COLO668 (cell line): ENCODE measurements around the gene TCF3.
"Not testable (repeated sequence)": the region's sequence is repeated elsewhere in the genome, so short reads cannot be mapped to it uniquely, and the experiment has no call there.

Source experiments
- DNase-seq: peaks from one replicate; lab custom pipeline; 2025; ENCODE audit not compliant: unreplicated experiment; lab: John Stamatoyannopoulos, UW

The TCF3 gene

DNA sequence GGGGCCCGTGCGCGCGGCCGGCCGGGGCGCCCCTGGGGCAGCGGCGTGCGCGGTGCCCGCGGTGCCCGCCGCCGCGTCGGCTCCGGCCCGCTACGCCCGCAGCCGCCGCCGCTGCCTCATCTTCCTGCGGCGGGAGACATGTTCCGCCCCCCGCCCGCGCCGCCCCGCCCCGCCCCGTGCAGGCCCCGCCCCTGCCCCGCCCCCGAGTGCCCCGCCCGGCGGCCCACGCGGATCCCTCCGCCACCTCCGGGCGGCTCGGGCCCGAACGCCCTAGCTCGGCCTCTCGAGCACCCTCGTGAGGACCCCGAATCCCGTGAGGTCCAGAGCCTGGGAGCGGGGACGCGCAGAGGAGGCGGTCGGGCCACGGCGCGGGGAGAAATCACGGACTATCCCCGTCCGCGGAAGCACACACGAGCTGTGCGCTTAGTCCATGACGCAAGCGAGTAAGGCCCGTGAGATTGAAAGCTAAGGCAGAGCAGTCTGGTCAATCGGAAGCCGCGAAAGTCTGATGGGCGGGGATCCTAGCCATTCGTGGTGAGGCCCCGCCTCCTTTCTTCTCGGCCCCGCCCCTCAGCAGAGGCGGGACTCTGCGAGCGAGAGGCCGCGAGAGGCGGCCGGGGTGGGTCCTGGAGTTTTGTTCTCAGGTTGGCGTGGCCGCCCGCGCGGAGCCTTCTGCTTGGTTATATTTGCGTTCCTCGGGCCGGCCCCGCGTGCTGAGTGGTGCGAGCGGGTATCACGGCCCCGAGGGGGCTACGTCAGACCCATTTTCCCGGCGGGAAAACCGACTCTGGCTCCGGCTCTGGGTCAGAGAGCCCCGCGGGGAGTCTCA is at the start of gene TCF3:
Gene TCF3, minus strand, starts transcription at position 145 of the 829 bp plus-strand sequence. CDS start 2,367 bp downstream, outside the sequence.
- DNase-seq = peak; percentile 99

DNA sequence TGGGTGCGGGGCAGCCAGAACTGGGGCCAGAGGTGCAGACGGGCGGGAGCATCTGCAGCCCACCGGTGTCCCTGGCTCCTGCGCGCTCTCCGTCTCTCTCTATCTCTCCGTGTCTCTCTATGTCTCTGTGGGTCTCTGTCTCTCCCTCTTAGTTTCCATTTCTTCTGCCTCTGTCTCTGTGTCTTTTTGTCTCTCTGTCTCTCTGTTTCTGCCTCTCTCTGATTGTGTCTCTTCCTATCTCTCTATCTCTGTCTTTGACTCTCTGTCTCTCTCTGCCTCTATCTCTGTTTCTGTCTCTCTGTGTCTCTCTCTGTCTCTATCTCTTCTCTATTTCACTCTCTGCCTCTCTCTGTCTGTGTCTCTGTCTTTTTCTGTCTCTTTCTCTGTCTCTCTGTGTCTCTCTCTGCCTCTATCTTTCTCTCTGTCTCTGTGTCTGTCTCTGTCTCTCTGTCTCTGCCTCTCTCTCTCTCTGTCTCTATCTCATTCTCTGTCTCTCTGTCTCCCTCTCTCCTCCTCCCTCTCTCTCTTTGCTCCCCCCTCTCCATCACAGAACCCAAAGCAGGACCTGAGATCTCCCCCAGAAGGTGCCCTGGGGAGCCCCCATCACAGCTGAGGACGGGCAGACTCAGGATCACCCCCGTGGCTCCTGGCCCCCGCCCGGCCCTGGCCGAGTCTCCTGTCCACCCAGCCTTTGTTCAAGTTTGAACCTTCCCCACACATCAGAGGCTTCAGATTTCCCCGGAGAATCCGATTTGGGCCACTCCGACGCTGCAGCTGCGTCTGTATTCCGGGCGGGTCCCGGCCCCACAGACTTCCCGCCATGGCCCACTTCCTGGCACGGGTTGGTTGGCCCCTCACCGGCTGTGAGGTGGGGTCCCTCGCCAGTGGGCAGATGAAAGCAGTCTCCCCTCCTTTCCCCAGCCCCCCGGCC is 48.6 kb upstream of the TCF3 start:
- DNase-seq = no peak

DNA sequence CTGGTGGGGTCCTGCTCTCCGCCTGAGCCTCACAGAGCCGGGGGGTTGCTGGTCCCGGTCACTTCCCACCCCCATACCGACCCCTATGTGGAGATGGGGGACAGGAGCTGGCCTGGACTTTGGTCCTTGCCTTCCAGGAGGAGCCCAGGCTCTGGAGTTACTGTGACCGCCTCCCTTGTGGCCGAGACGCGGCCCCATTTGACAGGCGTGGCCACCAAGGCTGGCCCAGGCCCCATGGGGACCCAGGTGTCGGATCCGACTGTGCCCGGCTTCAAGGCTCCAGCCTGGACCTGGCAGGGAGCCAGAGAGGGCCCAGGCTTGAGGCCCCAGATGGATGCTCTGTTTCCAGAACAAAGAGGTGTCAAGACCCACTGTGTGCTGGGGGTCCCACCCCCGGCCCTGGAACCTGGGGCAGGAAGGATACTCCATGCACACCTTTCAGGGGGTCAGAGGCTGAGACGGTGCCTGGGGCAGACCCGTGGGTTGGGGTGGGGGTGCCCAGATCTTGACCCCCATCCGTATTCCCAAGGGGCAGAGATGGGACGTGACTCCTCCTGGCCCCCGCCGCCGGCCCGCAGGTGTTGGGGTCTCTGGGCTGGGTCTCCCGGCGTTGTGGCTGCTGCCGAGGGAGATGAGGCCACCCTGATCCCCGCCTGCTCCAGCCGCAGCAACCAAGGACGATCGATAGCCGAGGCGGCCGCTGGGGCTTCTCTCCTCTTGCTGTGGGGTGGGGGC is 47.8 kb upstream of the TCF3 start:
- DNase-seq = peak; percentile 6

DNA sequence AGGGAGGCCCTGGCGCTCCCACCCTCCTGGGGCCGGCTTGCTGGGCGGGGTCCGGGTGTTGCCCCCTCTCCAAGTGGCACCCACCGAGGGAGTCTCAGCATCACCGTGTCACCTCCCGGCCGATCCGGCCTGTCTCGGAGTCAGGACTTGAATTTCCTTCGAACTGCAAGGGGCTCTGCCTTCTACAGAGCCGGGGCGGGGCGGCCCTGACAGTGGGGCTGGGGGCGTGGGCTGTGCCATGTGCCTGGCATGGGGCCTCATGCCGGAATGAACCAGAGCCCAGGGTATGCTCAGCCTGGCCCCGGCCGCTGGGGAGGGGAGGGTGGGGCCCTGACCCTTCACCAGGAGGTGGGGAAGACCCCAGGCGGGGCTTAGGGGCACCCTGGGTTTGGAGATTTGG is 47.0 kb upstream of the TCF3 start:
- DNase-seq = no peak

DNA sequence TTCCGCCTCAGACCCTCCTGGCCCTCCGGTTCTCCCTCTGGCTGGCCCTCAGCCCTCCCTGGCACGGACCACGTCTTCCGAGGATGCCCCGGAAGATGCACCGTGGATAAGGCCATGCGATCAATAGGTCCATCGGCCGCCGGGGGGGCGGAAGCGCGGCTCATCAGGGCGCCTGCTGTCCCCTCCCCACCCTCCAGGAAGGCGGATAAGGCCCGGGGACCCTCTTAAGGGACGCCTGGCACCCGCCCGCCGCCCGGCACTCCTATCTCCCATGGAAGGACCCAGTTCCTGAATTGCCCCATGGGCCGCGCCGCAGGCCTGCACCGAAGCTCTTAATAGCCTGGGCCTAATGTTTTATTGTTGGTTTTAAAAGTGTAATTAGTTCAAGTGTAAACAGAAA is 46.2 kb upstream of the TCF3 start:
- DNase-seq = no peak

DNA sequence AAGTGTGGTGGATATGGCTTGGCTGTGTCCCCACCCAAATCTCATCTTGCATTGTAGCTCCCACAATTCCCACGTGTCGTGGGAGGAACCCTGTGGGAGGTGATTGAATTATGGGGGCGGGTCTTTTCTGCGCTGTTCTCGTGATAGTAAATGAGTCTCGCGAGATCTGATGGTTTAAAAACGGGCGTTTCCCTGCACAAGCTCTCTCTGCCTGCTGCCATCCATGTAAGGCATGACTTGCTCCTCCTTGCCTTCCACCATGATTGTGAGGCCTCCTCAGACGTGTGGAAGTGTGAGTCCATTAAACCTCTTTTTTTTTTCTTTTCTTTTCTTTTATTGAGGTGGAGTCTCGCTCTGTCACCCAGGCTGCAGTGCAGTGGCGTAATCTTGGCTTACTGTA is 43.1 kb upstream of the TCF3 start:
- not testable (repeated sequence) for DNase-seq

DNA sequence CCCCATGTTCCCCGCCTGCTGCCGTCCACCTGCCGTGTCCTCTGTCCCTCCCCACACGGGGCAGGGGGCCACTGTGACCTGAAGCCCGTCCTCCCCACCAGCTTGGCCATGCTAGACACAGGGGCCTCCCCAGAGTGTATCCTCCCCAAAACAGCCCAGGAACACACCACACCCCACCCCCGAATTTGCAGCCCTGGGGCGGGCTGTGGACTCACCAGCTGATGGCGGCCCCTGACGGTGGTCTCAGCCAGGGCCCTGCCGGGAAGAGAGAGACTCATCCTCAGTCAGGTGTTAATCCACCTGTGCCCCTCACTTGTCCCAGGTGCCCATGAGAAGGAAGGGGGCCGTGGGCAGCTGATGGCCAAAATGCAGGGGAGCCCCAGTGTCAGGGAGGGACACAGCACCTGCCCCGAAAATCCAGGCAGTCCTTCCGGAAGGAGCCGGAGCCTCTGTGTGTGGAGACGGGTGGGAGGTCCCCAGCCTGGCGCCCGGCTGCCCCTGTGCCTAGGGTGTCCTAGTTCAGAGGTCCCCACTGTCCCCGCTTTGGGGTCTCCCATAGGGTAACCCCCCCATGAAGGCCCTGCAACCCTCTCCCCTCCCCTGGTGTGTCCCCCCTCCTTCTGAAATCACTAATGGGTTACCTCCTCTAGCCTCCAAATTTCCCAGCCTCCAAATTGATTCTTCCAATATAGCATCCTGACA is 39.3 kb upstream of the TCF3 start:
- DNase-seq = no peak

DNA sequence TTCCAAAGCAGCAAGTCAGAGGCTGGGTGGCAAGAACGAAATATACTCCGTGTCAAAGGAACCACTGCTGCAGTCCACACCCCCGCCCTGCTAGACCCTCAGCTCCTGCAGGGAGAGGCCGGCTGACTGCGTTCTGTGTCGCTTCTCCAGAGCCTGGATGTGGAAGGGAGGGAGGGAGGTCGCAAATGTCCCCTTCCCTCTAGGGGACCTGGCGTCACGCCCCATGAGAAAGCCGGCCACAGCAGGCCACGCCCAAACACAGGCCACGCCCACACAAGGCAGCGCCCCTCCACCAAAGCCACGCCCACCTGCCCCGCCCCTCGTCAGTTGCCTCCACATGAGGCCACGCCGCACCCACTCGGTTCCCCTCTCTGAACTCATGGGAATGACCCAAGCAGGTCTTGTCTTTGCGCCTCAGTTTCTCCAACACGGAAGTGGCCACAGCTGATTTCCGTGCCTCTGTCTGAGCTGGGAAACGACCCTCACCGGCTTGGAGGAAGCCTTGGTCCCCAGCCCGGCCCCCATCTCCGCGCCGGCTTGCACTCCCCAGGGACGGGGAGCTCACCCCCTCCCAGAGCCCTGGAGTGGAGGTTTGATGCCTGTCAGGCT is 38.4 kb upstream of the TCF3 start:
- peak; percentile 45 for DNase-seq

DNA sequence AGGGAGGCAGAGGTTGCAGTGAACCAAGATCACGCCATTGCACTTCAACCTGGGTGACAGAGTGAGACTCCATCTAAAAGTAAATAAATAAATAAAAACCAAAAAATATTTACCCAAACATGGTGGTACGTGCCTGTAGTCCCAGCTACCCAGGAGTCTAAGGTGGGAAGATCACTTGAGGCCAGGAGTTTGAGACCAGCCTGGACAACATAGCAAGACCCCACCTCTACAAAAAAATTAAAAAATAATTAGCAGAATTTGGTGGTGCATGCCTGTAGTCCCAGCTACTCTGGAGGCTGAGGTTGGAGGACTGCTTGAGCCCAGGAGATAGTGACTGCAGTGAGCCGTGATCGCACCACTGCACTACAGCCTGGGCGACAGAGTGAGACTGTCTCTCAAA is 33.4 kb upstream of the TCF3 start:
- DNase-seq = not testable (repeated sequence)

DNA sequence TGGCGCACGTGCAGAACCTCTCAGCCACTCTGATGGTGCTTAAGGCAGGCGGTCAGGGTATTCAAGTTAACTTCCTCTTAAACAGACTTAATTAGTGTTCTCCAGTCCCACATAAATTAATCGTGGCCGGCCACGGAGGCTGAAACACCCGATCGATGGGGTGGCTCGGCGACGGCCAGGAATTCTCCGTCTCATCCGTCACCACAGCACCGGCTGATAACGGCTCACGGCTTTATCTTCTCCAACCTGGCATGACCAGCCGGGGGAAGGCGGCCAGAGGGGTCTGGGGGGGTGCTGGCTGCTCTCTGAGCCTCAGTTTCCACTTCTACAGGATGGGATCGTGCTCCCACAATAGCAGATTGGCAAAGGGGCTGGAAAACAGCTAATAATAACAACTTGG is 32.6 kb upstream of the TCF3 start:
- DNase-seq = no peak

DNA sequence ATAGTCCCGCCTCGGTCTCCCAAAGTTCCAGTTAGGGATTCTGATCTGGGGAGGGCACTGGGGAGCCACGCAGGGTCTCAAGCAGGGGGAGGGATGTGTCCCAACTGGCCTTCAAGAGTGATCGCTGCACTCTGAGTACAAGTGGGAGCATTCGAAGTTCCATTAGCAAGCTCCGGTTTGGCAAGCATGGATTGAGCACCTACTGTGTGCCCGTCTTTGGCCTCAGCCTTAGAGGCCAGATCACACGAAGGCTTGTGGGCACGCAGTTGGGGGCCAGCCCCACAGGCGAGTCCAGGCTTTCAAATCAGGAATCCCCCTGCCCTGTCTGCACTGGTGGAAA is 32.1 kb upstream of the TCF3 start:
- no peak for DNase-seq

DNA sequence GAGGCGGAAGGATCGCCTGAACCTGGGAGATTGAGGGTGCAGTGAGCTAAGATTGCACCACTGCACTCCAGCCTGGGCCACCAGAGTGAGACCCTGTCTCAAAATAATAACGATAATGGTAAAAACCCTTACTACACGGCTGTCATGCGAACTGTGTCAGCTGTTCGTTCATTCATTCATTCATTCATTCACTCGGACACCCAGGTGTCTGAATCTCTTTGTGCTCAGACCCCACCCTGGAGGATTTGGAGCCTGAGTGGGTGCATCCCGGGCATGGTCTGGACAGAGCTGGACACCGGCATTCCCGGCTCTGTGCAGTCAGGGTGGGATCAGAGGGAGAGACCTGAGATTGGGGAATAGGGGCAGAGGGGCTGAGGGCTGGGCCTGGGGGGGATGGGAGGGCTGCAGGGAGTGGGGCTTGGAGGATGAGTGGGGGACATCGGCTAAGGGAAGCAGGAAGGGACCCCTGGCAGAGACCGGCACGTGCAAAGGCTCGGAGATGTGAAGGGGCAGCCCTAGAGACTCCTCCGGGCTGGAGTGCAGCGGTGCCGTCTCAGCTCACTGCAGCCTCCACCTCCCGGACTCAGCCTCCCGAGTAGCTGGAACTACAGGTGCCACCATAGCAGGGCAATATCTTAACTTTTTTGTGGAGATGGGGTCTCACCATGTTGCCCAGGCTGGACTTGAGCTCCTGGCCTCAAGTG is 31.6 kb upstream of the TCF3 start:
- no peak for DNase-seq

DNA sequence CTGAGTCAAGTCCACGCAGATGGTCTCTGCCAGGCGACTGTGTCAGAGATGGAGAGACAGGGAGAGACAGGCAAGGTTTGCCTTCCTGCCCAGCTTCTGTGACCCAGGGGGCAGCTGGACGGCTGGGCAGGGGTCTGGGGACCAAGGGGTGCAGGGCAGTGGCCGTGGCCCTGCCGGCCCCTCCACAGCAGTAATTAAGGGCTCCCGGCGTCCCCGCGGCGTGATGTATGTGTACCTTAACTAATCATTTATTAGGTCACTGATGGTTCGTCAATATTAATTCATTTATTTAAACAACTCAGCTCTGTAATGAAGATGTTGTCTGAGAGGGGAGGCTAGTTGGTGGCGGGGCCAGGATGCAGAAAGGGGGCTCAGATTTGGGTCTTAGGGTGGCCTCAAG is 28.6 kb upstream of the TCF3 start:
- no peak for DNase-seq

DNA sequence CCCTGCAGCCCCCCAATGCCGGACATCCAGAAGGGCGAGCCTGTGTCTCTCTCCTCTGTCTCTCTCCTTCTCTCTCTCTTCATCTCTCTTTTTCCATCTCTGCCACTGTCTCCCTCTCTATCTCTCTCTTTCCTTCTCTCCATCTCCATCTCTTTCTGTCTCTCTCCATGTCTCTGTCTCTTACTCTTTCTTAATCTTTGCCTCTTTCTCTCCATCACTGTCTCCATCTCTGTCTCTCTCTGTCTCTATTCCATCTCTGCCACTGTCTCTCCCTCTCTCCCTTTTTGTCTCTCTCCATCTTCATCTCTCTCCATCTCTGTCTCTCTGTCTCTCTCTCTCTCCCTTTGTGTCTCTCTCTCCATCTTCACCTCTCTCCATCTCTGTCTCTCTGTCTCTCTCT is 25.7 kb upstream of the TCF3 start:
- no peak for DNase-seq

DNA sequence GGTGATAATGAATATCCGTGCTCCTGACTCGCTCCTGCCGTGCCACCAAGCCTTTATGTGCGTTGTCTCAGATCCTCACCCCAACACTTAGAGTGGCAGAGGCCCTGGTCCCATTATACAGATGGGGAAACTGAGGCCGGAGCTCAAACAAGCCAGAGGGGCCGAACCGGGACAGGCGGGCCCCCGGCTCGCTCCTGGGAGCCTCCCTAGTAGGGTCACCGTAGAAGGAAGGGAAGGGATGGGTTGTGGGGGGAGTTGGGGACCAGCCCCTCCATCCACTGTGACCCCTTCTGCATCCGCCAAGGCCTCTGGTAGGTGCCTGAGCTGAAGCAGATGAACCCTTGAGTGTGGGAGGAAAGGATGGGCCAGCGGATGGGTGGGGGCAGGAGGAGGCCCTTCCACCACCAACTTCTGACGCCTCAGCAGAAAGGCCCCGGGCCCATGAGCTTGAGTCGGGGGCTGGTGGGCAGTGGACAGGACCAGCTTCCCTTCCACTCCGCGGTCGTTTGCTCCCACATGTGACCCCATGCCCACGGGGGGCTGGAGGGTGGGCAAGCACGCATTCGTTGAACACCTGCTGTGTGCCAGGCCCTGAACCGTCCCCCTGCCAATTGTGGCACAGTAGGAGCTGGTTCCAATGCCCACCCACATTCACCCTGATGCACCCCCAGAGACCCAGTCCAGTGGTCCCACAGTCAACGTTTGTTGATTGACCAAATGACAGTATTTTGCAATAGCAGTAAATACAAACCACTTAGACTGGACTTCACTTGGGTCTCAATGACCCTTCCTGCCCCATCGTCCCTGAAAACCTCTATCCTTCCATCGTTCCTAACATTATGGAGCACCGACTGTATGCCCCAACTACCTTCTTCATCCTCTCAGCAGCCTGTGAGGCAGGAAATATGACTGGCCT is 24.2 kb upstream of the TCF3 start:
- DNase-seq = no peak

DNA sequence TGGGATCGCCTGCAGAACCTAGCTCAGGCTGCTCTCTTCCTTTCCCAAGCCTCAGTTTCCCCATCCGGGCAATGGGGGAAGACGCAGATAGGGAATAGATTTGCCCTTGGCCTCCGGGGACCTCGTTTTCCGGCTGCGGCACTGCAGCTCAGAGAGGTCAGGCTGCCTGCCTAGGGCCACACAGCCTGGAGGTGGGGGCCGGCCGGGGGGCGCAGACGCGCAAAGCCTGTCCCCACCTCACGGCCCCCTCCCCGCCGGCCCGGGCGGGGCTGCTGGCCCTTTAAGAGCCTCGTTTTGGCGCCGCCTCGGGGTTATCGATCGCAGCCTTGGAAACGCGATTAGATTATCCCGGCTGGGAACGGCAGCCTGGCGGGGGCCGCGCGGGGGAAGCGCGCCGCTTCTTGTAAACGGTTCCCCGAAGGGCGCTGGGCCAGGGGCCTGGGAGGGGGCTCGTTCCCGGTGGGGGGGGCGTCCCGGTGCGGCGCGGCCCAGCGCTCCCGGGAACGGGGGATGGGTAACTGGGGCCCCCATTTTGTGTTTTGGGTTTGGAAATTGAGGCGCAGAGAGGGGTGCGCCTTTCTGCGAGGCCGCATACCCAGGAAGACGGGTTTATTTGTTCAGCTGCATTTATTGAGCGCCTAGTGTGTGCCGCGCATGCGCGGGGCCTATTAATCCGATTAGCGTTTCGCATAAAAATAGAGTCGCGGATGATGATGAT is 23.4 kb upstream of the TCF3 start:
- peak; percentile 42 for DNase-seq

DNA sequence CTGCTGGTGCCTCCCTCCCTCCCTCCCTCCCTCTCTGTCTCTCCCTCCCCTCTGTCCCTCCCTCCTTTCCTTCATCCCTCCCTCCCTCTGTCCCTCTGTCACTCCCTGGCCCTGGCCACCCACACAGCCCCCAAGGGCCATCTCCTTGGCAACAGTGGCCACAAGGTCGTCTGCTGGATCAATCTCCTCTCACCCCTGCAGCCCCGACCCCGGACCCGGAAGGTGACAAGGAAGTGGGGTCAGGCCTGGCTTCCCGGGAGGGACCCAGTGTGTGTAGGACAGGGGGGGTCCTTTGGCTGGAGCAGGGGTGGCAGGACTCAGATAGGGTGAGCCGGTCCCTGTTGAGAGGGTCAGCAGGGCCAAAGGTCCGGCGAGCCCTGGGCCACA is 21.9 kb upstream of the TCF3 start:
- DNase-seq = no peak

DNA sequence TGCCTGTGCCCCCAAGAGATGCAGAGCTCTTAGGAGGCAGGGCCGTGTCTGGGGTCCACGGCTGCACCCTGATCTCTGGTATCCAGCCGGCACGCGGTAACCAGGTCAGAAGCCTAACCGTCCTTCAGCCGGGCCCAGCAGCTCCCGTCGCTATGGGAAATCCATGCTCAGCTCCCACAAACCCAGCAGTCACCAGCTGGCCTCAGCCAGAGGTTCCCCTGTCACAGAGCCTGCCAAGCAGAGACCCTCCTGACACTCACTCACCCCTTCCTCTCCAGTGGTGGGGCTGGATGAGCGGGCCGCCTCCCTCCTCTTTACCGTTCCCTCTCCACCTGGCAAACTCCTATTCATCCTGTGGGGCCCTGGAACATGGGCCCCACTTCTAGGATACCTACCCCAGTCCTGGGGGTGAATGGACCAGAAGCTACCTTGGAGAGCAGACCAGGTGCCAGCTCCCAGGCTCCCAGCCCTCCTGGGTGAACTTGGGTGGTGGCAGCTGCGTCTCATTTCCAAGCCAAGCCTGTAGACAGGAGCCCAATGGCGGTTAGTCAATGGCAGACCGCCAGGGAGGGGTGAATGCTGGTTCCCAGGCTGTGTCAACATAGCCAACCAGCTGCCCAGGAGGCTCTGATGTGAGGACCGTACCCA is 21.4 kb upstream of the TCF3 start:
- peak; percentile 38 for DNase-seq
